HEK293T (cell line): ENCODE results near the gene BAZ1B.

ENCODE experiments used
- CTCF ChIA-PET: fragments of 350-600 bp; formaldehyde crosslinking; extraction: SDS; loops from one replicate; lab custom pipeline; 2021; ENCODE audit warnings: antibody characterized with exemption, inconsistent platforms; lab: Yijun Ruan, JAX
- POLR2A ChIA-PET: fragments of 350-600 bp; formaldehyde crosslinking; extraction: SDS; loops from one replicate; lab custom pipeline; 2020; ENCODE audit warnings: antibody characterized with exemption, inconsistent platforms; lab: Yijun Ruan, JAX
- DNase-seq: peaks from one replicate; pipeline ENCODE4 v3.0.0; 2012; ENCODE audit warnings: mixed read lengths; ENCODE audit errors: extremely low spot score
- ARNT ChIP-seq: fragments of 450-650 bp; IDR thresholded peaks from 2 replicates; pipeline ENCODE4 v1.6.1; 2017; ENCODE audit warnings: mild to moderate bottlenecking
- BHLHE40 ChIP-seq: fragments of 450-650 bp; IDR thresholded peaks from 2 replicates; pipeline ENCODE4 v1.6.1; 2016; ENCODE audit warnings: mild to moderate bottlenecking, moderate library complexity, borderline replicate concordance
- CTBP1 ChIP-seq: fragments of 450-650 bp; IDR thresholded peaks from 2 replicates; pipeline ENCODE4 v1.6.1; 2016; ENCODE audit warnings: borderline replicate concordance
- ELF4 ChIP-seq: fragments of 450-650 bp; IDR thresholded peaks from 2 replicates; pipeline ENCODE4 v1.6.1; 2017; ENCODE audit warnings: antibody characterized with exemption
- FOXA1 ChIP-seq: fragments of 450-650 bp; IDR thresholded peaks from 2 replicates; pipeline ENCODE4 v1.6.1; 2016; ENCODE audit warnings: mild to moderate bottlenecking
- FOXK2 ChIP-seq: fragments of 450-650 bp; IDR thresholded peaks from 2 replicates; pipeline ENCODE4 v1.6.1; 2016; ENCODE audit warnings: mild to moderate bottlenecking
- FOXM1 ChIP-seq: fragments of 450-650 bp; IDR thresholded peaks from 2 replicates; pipeline ENCODE4 v1.6.1; 2017; ENCODE audit warnings: mild to moderate bottlenecking, borderline replicate concordance
- HDGF ChIP-seq: fragments of 450-650 bp; IDR thresholded peaks from 2 replicates; pipeline ENCODE4 v1.6.1; 2017; ENCODE audit warnings: antibody characterized with exemption, borderline replicate concordance
- L3MBTL2 ChIP-seq: fragments of 450-650 bp; conservative IDR thresholded peaks from 2 replicates; pipeline ENCODE4 v1.6.1; 2016; ENCODE audit warnings: mild to moderate bottlenecking
- LEF1 ChIP-seq: fragments of 450-650 bp; IDR thresholded peaks from 2 replicates; pipeline ENCODE4 v1.6.1; 2017; ENCODE audit warnings: mild to moderate bottlenecking, borderline replicate concordance
- NFRKB ChIP-seq: fragments of 450-650 bp; IDR thresholded peaks from 2 replicates; pipeline ENCODE4 v1.6.1; 2016; ENCODE audit warnings: mild to moderate bottlenecking, moderate library complexity
- PKNOX1 ChIP-seq: fragments of 450-650 bp; IDR thresholded peaks from 2 replicates; pipeline ENCODE4 v1.6.1; 2016
- SP1 ChIP-seq: fragments of 450-650 bp; IDR thresholded peaks from 2 replicates; pipeline ENCODE4 v1.6.1; 2017
- SUZ12 ChIP-seq: fragments of 450-650 bp; IDR thresholded peaks from 2 replicates; pipeline ENCODE4 v1.6.1; 2016; ENCODE audit warnings: mild to moderate bottlenecking
- TARDBP ChIP-seq: fragments of 450-650 bp; IDR thresholded peaks from 2 replicates; pipeline ENCODE4 v1.6.1; 2016
- ZNF384 ChIP-seq: fragments of 450-650 bp; IDR thresholded peaks from 2 replicates; pipeline ENCODE4 v1.6.1; 2016

The BAZ1B gene

GRCh38 chr7:73452999-73453635, 69.0 kb downstream of the BAZ1B start:
- CTCF ChIA-PET, result no interaction called here
- DNase-seq, result no peak
- POLR2A ChIA-PET, result no interaction called here
- no peak for TF ChIP-seq FOXM1

GRCh38 chr7:73451780-73452398, 70.2 kb downstream of the BAZ1B start:
- DNase-seq, result peak; percentile 60
- ChIA-PET CTCF (interaction anchor here (0.8 to 1.6 kb wide), 5 partner anchors 10 to 130 kb away, joined by 3 to 6 read pairs (median 3); no protein-coding TSS in a partner anchor), POLR2A (no interaction called here)
- TF ChIP-seq NFRKB (no peak), FOXK2 (no peak), LEF1 (no peak), TARDBP (no peak), ARNT (no peak), CTBP1 (no peak), BHLHE40 (no peak), FOXA1 (no peak), L3MBTL2 (no peak), ZNF384 (no peak), SP1 (no peak), PKNOX1 (no peak), ELF4 (no peak)

GRCh38 chr7:73449422-73449821, 72.7 kb downstream of the BAZ1B start:
- CTCF ChIA-PET, result interaction anchor here (1.1 kb wide), 1 partner anchor 107 kb away, joined by 4 read pairs; no protein-coding TSS in a partner anchor
- POLR2A ChIA-PET, result no interaction called here
- DNase-seq, result no peak
- TF ChIP-seq ELF4 (no peak), FOXA1 (no peak), BHLHE40 (no peak), CTBP1 (no peak), ZNF384 (no peak), HDGF (no peak), FOXM1 (no peak), ARNT (no peak), TARDBP (no peak), SP1 (no peak), L3MBTL2 (no peak), NFRKB (no peak), LEF1 (no peak), SUZ12 (no peak), PKNOX1 (no peak), FOXK2 (no peak)

GRCh38 chr7:73448609-73449008, 73.5 kb downstream of the BAZ1B start:
- ChIA-PET CTCF (interaction anchor here (1.1 kb wide), 1 partner anchor 106 kb away, joined by 4 read pairs; no protein-coding TSS in a partner anchor), POLR2A (no interaction called here)
- no peak for DNase-seq
- no peak for TF ChIP-seq ELF4
- no peak for TF ChIP-seq PKNOX1
- TF ChIP-seq BHLHE40, result no peak
- no peak for TF ChIP-seq ARNT

GRCh38 chr7:73447121-73447733, 74.9 kb downstream of the BAZ1B start:
- ChIA-PET CTCF (no interaction called here), POLR2A (no interaction called here)
- DNase-seq, result no peak
- TF ChIP-seq ELF4, result no peak
- TF ChIP-seq CTBP1, result no peak
- TF ChIP-seq ZNF384, result no peak
- TF ChIP-seq ARNT, result no peak
- no peak for TF ChIP-seq LEF1
- no peak for TF ChIP-seq SP1
- TF ChIP-seq FOXA1, result no peak
- no peak for TF ChIP-seq PKNOX1

- ChIA-PET POLR2A (no interaction called here), CTCF (no interaction called here)
- TF ChIP-seq ELF4 (no peak), ARNT (no peak), FOXK2 (no peak), BHLHE40 (no peak), PKNOX1 (no peak)
- DNase-seq, result no peak
These were observed 75.4 kb downstream of the BAZ1B start for GRCh38 chr7:73446682-73447081.
